A549 (cell line): ENCODE measurements around the gene KNDC1.

Experiments used
- CBX8 ChIP-seq: fragments of 200-600 bp; sonication (generic); IDR thresholded peaks from 2 replicates; pipeline ENCODE4 v1.6.1; 2016
- CTCF ChIP-seq: fragments of >200 bp; sonication (Bioruptor Twin); formaldehyde crosslinking; IDR thresholded peaks from 3 replicates; pipeline ENCODE4 v1.5.1; 2016
- EHMT2 ChIP-seq: fragments of 200-600 bp; sonication (generic); IDR thresholded peaks from 2 replicates; pipeline ENCODE4 v1.6.1; 2016; ENCODE audit warnings: antibody characterized with exemption, low read depth, mild to moderate bottlenecking, moderate library complexity
- FOSL2 ChIP-seq, 2 experiments: fragments of 450-650 bp in 1 of 2; fragments of >200 bp in 1 of 2; sonication (Bioruptor Twin) in 1 of 2; formaldehyde crosslinking; IDR thresholded peaks; 2 replicates each; pipeline versions ENCODE4 v1.5.0 to v1.6.1; 2016 to 2020; ENCODE audit warnings: mild to moderate bottlenecking in 1 of 2, moderate library complexity in 1 of 2
- HDAC2 ChIP-seq: fragments of 200-600 bp; sonication (generic); IDR thresholded peaks from 2 replicates; pipeline ENCODE4 v1.6.1; 2016
- PBX3 ChIP-seq: IDR thresholded peaks from 2 replicates; pipeline ENCODE4 v1.6.1; 2012
- POLR2A ChIP-seq: IDR thresholded peaks from 2 replicates; pipeline ENCODE4 v1.6.1; 2012; ENCODE audit warnings: mild to moderate bottlenecking, low read length
- RCOR1 ChIP-seq: fragments of 150-350 bp; IDR thresholded peaks from 2 replicates; pipeline ENCODE4 v1.6.1; 2014; ENCODE audit warnings: antibody characterized with exemption, low read length, low read depth
- REST ChIP-seq: fragments of 200-600 bp; sonication (generic); IDR thresholded peaks from 2 replicates; pipeline ENCODE4 v1.6.1; 2016; ENCODE audit warnings: antibody characterized with exemption, mild to moderate bottlenecking, moderate library complexity
- RNF2 ChIP-seq: fragments of 200-600 bp; sonication (generic); IDR thresholded peaks from 2 replicates; pipeline ENCODE4 v1.6.1; 2016; ENCODE audit warnings: low read depth, mild to moderate bottlenecking, antibody characterized with exemption, moderate library complexity, borderline replicate concordance
- ZNF302 ChIP-seq: fragments of 250-450 bp; sonication (Bioruptor Pico); IDR thresholded peaks from 2 replicates; pipeline ENCODE4 v1.9.0; 2021; ENCODE audit warnings: inconsistent platforms, mild to moderate bottlenecking, moderate library complexity

GRCh38 chr10:133113146-133113830 lies 46.7 kb upstream of the KNDC1 start:
- no peak for TF ChIP-seq CTCF
- no peak for TF ChIP-seq ZNF302 (CRISPR knock-in tag)
- TF ChIP-seq PBX3 = no peak
- no peak for TF ChIP-seq REST
- TF ChIP-seq HDAC2 = no peak
- no peak for TF ChIP-seq CBX8
- no peak for TF ChIP-seq EHMT2
- no peak for TF ChIP-seq POLR2A
- TF ChIP-seq FOSL2 (IDR thresholded peaks at IDR 0.05) = no peak
- TF ChIP-seq FOSL2 (CRISPR knock-in tag; IDR thresholded peaks at IDR 0.05) = no peak
- no peak for TF ChIP-seq RCOR1
- no peak for TF ChIP-seq RNF2
